ENCODE results near the gene HECW1.

DNA sequence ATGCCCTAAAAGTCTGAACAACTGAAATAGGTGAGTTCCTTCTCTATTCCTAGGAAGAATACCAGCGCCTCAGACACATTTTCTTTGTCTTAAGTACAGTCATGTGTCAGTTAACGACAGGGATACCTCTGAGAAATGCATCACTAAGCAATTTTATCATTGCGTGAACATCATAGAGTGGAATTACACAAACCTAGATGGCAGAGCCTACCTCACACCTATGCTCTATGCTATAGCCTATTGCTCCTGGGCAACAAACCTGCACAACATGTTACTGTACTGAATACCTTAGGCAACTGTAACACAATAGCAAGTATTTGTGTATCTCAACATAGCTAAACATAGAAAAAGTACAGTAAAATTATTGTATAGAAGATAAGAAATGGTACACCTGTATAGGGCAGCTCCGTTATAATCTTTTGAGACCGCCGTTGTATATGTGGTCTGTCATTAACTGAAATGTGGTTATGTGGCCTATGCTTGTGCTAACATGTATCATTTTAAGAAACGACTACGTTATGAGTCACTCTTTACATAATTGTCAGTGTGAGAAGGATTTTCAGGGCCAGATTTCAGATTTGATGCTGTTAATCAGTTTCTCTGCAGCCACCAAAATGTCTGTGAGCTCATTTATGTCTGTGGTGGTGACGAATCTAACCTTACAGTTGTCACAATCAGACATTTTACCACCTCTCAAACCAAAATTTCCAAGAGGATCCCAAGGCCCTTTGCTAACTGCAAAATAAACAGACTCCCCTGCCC is 404.3 kb downstream of the HECW1 start:
- TF ChIP-seq, protein P1, sequence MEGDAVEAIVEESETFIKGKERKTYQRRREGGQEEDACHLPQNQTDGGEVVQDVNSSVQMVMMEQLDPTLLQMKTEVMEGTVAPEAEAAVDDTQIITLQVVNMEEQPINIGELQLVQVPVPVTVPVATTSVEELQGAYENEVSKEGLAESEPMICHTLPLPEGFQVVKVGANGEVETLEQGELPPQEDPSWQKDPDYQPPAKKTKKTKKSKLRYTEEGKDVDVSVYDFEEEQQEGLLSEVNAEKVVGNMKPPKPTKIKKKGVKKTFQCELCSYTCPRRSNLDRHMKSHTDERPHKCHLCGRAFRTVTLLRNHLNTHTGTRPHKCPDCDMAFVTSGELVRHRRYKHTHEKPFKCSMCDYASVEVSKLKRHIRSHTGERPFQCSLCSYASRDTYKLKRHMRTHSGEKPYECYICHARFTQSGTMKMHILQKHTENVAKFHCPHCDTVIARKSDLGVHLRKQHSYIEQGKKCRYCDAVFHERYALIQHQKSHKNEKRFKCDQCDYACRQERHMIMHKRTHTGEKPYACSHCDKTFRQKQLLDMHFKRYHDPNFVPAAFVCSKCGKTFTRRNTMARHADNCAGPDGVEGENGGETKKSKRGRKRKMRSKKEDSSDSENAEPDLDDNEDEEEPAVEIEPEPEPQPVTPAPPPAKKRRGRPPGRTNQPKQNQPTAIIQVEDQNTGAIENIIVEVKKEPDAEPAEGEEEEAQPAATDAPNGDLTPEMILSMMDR (IDR thresholded peaks at IDR 0.05), result no peak
- TF ChIP-seq POLR2AphosphoS5 (IDR thresholded peaks at IDR 0.05) (no peak), EP300 (IDR thresholded peaks at IDR 0.05) (no peak)

Measured in upper lobe of left lung (tissue), 4 donors.